NCI-H82 (cell line): ENCODE data around the gene DPYSL3.
"Not testable (repeated sequence)": the region's sequence is repeated elsewhere in the genome, so short reads cannot be mapped to it uniquely, and the experiment has no call there.

ENCODE experiments used
- DNase-seq: peaks from one replicate; lab custom pipeline; 2025; lab: John Stamatoyannopoulos, UW

Gene DPYSL3

GRCh38 chr5:147369742-147370374, 140.0 kb downstream of the DPYSL3 start:
- peak; percentile 26 for DNase-seq

DNA sequence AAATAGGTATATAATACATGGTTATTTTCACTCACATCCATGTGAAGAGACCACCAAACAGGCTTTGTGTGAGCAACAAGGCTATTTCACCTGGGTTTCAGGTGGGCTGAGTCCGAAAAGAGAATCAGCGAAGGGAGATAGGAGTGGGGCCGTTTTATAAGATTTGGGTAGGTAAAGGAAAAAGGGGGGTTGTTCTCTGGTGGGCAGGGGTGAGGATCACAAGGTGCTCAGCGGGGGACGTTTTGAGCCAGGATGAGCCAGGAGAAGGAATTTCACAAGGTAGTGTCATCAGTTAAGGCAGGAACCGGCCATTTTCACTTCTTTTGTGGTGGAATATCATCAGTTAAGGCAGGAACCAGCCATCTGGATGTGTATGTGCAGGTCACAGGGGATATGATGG, 142.5 kb downstream of the DPYSL3 start:
- not testable (repeated sequence) for DNase-seq

GRCh38 chr5:147361441-147362175, 148.3 kb downstream of the DPYSL3 start:
- no peak for DNase-seq

DNA sequence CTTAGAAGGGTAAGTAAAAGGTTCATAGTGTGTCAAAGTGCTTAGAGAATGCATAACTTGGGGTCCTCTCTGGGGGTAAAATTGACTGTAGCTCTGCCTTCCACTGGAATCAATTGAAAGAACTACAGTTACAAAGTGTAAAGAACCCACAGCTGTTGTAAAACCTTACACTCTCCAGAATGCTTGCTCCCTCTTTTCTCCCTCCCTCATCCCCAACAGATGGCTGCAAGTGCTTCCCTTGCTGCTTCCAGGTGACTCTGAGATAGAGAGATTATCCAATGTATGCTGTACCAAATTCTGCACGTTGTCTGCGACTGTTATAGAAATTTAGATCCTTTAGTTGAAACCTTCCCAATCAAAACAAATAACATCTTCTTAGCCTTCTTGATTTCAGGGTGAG, 149.1 kb downstream of the DPYSL3 start:
- DNase-seq, result peak; percentile 81

DNA sequence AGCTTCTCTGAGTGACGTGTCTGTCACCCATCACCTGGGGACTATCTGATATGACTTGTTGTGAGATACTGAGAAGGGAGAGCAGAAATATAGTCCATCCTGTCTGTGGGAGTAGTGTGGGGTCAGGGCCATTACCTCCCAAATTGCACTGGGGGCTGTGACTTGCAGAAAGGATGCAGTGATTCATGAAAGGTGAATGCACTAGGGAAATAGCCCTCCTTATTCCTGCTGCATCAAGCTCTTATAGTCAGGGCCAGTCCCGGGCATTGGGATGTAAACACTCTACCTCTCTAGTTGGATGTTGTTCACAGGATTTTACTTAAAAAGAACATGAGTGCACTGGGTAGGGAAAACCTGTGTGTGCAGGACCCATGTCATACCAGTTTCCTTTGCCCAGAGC, 150.3 kb downstream of the DPYSL3 start:
- no peak for DNase-seq

DNA sequence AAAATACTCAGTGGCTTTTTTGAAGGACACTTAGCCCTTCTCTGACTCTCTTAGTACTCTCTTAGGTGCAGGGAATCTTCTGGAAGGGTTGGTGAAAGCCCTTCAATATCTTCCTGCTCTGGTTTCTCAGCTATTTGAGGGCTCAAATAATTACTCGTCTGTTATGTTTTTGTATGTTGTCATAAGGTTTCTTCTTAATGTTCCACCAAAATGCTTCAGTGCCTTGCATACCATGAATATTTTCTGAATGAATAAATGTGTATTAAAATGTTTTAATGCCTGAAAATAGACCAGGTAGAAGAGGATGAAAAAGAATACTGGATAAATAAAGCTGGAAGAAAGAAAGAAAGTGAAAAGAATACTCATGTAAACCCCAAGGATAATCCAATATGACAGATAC, 150.8 kb downstream of the DPYSL3 start:
- DNase-seq, result no peak

DNA sequence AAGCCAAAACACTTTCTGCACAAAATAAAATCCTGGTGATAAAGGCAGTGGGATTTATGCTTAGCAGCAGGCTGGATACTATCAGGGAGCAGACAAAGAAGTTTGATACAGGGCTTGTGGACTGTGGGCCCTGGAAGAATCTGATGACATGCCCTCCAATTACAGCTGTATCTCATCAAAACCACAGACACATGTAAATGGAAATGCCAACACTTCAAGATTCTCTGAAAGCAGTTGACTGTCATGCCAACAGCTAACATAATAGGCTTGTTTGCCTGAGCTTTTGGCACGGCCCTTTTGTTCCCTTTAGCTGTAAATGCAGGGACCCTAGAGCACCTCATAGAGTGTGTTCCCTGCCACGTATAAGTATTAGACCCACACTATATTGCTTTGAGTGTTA, 160.6 kb downstream of the DPYSL3 start:
- no peak for DNase-seq

- no peak for DNase-seq
Measured at GRCh38 chr5:147348451-147348850, 161.4 kb downstream of the DPYSL3 start.

DNA sequence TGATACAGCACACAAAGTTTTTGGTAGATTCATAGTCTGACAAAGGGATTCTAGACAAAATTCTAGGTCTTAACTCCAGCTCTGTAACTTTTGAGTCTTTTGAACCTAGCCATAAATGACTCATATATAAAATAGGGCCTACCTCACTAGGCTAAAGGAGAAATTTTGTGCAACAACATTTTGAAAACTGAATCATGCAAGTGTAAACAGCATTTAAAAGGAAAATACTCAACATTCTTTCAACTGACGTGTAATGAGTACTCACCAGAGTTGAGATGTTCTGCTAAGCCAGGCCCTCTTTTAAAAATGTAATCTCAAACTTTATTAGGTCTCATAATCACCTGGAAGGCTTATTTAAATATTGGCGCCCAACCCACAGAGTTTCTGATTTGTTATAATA, 161.8 kb downstream of the DPYSL3 start:
- DNase-seq, result no peak

- peak; percentile 19 for DNase-seq
Measured at GRCh38 chr5:147346006-147346561, 163.8 kb downstream of the DPYSL3 start.

DNA sequence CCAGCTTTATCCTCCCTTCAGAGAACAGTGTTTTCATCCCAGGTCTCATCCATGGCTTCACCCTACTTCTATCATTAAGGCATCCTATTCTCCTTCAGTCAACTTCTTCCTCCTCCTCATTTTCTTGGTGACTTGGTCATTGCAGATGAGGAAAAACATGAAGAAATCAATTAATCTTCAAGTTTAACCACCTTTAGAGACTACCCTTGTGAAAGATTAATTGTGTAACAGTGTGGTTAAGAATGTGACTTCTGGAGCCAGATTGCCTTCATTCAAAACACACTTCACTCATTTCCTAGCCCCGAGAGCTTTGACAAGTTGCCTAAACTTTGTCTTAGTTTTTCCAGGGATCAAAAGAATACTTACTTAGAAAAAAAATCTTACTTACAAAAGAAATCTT, 165.0 kb downstream of the DPYSL3 start:
- DNase-seq, result no peak

DNA sequence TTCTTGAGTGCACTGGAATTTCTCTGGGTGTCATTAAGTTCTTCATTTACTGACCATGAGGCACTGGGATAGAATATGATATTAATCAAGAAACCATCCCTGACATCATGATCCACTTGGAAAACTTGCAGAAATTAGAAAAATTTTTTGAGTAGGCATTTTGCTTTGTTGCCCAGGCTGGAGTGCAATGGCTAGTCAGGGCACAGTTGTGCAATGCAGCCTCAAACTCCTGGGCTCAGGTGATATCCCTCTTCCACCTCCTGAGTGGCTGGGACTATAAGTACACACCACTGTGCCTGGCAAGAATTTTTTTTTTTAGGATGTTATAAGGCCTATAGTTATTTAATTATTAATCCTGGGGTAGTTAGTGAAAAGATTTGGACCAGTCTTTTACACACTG, 168.5 kb downstream of the DPYSL3 start:
- DNase-seq, result no peak

DNA sequence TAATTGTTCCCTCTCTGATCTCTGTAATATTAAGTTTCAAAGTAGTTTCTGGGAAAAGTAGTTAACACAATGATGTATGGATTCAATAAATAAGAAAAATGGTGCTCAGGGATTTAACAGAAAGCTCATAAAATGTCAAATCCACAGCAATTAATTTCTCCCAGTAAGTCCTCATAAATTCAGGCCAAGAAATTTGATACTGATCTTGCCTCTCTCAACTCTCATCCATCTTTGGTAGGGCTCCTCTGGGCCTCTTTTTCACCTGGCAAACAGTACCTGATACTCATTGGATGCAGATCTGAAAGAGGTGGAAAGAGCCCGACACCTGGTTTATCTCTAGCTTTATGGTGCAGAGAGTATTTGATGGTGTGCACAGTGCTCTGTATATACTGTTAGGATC, 168.9 kb downstream of the DPYSL3 start:
- no peak for DNase-seq
